ENCODE measurements around the gene MED17.

DNA sequence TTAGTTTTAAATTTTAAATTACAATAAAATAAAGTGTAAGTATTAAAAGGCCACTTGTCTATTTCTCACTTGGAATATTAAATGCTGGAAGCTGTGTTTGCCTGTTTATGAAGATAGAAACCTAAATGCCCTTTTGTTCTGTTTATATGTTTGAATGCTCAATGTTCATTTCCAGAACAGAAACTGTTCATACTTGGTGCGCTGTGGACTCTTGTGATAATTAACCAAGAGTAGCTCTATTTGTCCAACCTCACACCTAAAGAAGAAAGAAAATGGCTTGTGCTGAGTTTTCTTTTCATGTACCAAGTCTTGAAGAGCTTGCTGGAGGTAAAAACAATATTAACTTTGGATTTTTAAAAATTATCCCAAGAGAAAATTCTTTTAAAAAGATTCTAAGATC, 37.0 kb upstream of the MED17 start:
- TF ChIP-seq POLR2A (IDR thresholded peaks at IDR 0.05; ENCODE audit: low read depth, low read length) (no peak), POLR2AphosphoS5 (IDR thresholded peaks at IDR 0.05; ENCODE audit: low read depth, low read length) (no peak)
